Right atrium auricular region (tissue), 2 donors: ENCODE results near the gene GSTT2B. TPM values are rescaled to one million over a fixed set of nuclear protein-coding genes. Genes with fewer than 3 reads are reported as not detected.
"Not testable (repeated sequence)": the region's sequence is repeated elsewhere in the genome, so short reads cannot be mapped to it uniquely, and the experiment has no call there.

ENCODE experiments used
- DNase-seq: peaks from one replicate; pipeline ENCODE4 v3.0.0-alpha.2; 2019; ENCODE audit warnings: low spot score
- H3K27ac ChIP-seq, 2 donors: fragments of 200-600 bp; sonication (generic); 1 replicate in 1 of 2; 2 replicates in 1 of 2; pipeline ENCODE4 v1.5.1; 2016 to 2019
- H3K27me3 ChIP-seq, 2 donors: fragments of 200-600 bp; sonication (generic); one replicate each; pipeline versions ENCODE4 v1.5.1 to v1.6.0; 2017 to 2019
- H3K36me3 ChIP-seq: fragments of 200-600 bp; sonication (generic); one replicate; pipeline ENCODE4 v1.5.1; 2016
- H3K4me1 ChIP-seq, 2 donors: fragments of 200-600 bp; sonication (generic); one replicate each; pipeline versions ENCODE4 v1.5.1 to v1.6.0; 2017 to 2019
- H3K4me3 ChIP-seq, 2 donors: fragments of 200-600 bp; sonication (generic); 1 replicate in 1 of 2; 2 replicates in 1 of 2; pipeline ENCODE4 v1.5.1; 2017 to 2019; ENCODE audit warnings: mild to moderate bottlenecking in 1 of 2, moderate library complexity in 1 of 2
- H3K9me3 ChIP-seq, 2 donors: fragments of 200-600 bp; sonication (generic); one replicate each; pipeline ENCODE4 v1.5.1; 2019
- total RNA-seq, 2 donors: library from RNA; depleted of rRNA; stranded (reverse); fragments of >200 nt; gene quantifications; one replicate each; pipeline ENCODE4 v1.1.0, GENCODE V29; 2016
- TF ChIP-seq, protein P1 (sequence below), 2 donors: fragments of 200-600 bp; sonication (generic); IDR thresholded peaks; one replicate each; pipeline ENCODE4 v1.5.1; 2019; ENCODE audit warnings: antibody characterized with exemption in 2 of 2

The GSTT2B gene
- total RNA-seq, 2 donors from 2014 or later = 3.7 to 9.1 TPM

DNA sequence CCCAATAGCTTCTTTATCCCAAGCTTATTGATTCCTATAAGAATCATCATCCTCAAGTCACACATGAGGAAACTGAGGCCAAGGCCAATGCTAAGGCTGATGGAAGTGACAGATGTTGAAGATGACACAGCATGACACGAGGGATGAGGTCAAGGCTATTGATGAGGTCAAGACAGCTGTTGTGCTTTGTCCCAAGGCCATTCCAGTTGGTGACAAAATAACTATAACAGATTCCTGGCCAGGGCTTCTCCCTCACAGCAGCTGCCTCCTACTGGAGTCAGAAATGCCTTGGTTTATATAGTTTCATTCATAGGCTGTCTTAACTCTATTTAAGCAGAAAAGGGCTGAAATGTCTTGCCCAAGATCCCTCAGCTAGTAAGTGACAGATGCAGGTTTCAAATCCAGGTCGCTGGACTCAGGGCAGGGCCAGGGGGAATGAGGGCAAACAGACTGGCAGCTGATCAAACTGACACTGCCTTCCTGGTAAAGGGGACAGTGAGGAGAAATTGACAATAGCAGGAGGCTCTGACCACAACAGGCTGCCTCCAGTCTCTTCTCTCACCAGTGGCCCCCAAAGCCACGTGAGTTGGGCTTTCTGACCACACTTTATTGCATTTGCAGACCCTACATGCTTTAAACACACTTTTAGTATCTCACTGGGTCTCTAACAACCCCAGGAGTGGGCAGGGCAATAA is 50.4 kb downstream of the GSTT2B start:
- TF ChIP-seq, protein P1, sequence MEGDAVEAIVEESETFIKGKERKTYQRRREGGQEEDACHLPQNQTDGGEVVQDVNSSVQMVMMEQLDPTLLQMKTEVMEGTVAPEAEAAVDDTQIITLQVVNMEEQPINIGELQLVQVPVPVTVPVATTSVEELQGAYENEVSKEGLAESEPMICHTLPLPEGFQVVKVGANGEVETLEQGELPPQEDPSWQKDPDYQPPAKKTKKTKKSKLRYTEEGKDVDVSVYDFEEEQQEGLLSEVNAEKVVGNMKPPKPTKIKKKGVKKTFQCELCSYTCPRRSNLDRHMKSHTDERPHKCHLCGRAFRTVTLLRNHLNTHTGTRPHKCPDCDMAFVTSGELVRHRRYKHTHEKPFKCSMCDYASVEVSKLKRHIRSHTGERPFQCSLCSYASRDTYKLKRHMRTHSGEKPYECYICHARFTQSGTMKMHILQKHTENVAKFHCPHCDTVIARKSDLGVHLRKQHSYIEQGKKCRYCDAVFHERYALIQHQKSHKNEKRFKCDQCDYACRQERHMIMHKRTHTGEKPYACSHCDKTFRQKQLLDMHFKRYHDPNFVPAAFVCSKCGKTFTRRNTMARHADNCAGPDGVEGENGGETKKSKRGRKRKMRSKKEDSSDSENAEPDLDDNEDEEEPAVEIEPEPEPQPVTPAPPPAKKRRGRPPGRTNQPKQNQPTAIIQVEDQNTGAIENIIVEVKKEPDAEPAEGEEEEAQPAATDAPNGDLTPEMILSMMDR (IDR thresholded peaks at IDR 0.05) = no peak
- H3K27me3 ChIP-seq = no peaks in the 10 kb centered on the region
- no peaks in the 10 kb centered on the region for H3K36me3 ChIP-seq
- H3K4me1 ChIP-seq = peaks cover 0 to 16% of the 10 kb centered on the region in 2 donors
- no peaks in the 10 kb centered on the region for H3K9me3 ChIP-seq
- DNase-seq = no peak
- H3K27ac ChIP-seq = no peak overlapping the region
- H3K4me3 ChIP-seq = no peak overlapping the region

DNA sequence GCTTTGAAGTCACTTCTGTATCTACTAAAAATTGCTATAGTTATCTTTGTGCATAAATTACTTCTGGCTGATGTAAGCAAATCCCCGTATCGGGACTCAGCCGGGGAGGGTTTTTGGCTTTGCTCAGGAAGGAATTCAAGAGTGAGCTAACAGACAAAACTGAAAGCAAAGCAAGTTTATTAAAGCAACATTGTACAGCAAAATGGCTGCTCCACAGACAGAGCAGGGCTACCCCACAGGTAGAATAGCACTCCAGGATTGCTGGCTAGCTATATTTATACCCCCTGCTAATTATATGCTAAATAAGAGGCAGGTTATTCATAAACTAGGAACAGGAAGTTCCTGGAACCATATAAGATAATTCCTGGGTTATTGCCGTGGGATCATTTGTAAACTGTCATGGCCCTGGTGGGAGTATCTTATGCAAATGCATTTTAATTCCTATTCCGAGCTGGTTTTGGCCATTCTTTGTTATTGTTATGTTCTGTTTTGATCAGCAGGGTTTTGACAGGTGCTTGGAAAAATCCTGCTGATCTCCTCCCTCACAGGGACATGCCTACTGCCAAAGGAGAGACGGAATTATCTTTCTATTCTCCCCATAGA is 51.6 kb downstream of the GSTT2B start:
- H3K27ac ChIP-seq = no peak overlapping the region
- DNase-seq = no peak
- TF ChIP-seq, protein P1 (IDR thresholded peaks at IDR 0.05) = no peak
- peaks cover 0 to 16% of the 10 kb centered on the region in 2 donors for H3K4me1 ChIP-seq
- no peak overlapping the region for H3K4me3 ChIP-seq
- no peaks in the 10 kb centered on the region for H3K36me3 ChIP-seq
- H3K27me3 ChIP-seq = no peaks in the 10 kb centered on the region
- no peaks in the 10 kb centered on the region for H3K9me3 ChIP-seq

DNA sequence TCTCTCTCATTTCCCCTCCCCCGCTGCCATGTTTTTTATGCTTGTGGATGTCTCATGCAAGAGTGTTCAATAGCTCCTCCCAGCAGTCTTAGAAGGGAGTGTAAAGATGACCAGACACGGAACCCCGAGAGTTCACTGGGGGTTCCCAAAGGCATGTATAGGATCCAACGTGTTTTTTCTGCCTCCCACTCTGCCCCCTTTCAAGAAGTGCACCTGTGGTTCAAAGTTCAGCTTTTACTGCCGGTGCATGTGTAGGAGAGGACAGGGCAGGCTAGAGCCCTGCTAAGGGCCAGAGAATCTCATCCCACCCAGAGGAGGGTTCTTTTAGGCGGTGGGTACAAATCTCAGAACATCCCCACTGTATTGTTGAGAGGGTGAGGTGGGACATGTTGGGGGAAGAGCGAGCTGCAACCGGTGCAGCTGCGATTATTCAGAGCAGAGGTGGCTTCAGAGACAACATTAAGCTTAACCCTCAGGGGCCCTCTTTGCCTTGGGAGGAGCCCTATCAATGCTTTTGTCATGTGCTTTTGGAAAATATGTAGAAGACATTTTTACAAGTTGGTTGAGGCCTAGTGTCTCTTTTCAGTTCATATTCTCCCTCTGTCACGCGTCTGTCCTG is 52.3 kb downstream of the GSTT2B start:
- DNase-seq = no peak
- Histone ChIP-seq H3K27ac (no peak overlapping the region), H3K36me3 (no peaks in the 10 kb centered on the region)

DNA sequence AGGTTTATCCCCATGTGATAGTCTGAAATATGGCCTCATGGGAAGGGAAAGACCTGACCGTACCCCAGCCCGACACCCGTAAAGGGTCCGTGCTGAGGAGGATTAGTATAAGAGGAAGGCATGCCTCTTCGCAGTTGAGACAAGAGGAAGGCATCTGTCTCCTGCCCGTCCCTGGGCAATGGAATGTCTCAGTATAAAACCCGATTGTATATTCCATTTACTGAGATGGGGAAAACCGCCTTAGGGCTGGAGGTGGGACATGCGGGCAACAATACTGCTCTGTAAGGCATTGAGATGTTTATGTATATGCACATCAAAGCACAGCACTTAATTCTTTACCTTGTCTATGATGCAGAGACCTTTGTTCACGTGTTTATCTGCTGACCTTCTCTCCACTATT is 53.6 kb downstream of the GSTT2B start:
- H3K27ac ChIP-seq, H3K27me3 ChIP-seq, H3K36me3 ChIP-seq, DNase-seq, H3K4me1 ChIP-seq, H3K4me3 ChIP-seq, H3K9me3 ChIP-seq: not testable (repeated sequence)

More for the DNA sequence above, 52.3 kb downstream of the GSTT2B start:
- H3K9me3 ChIP-seq = no peaks in the 10 kb centered on the region
- peaks cover 0 to 16% of the 10 kb centered on the region in 2 donors for H3K4me1 ChIP-seq
- no peak overlapping the region for H3K4me3 ChIP-seq
- TF ChIP-seq, protein P1 (IDR thresholded peaks at IDR 0.05) = no peak
- H3K27me3 ChIP-seq = no peaks in the 10 kb centered on the region

Other genes with a start within 250 kb of the GSTT2B start
- gene ZNF70, start 210.1 kb downstream of the GSTT2B start, total RNA-seq = 1 to 10 TPM; 3.2 to 5.0 TPM
- not detected for gene VPREB3, start 206.8 kb downstream of the GSTT2B start, total RNA-seq
- not detected for gene C22orf15, start 198.2 kb downstream of the GSTT2B start, total RNA-seq
- gene CHCHD10, start 193.2 kb downstream of the GSTT2B start, total RNA-seq = 100 to 1,000 TPM; 213 to 319 TPM
- gene MMP11, start 188.3 kb downstream of the GSTT2B start, total RNA-seq = 10 to 100 TPM in 1 of 2 donors, 1 to 10 TPM in 1; 2.2 to 12.3 TPM
- gene SMARCB1, start 174.2 kb downstream of the GSTT2B start, total RNA-seq = 10 to 100 TPM; 41.4 to 45.9 TPM
- gene DERL3, start 122.2 kb downstream of the GSTT2B start, total RNA-seq = 10 to 100 TPM in 1 of 2 donors, 1 to 10 TPM in 1; 4.0 to 10.6 TPM
- 10 to 100 TPM; 10.6 to 15.5 TPM for gene SLC2A11, start 103.3 kb downstream of the GSTT2B start, total RNA-seq
- gene MIF, start 66.8 kb downstream of the GSTT2B start, total RNA-seq = 100 to 1,000 TPM; 176 to 273 TPM
- gene DDTL, start 5.7 kb upstream of the GSTT2B start, total RNA-seq = 1 to 10 TPM in 1 of 2 donors, not detected in 1; 1.0 TPM
- gene DDT, start 13.2 kb upstream of the GSTT2B start, total RNA-seq = 100 to 1,000 TPM; 147 to 153 TPM
- gene GSTT2, start 18.9 kb upstream of the GSTT2B start, total RNA-seq = under 1 TPM in 1 of 2 donors, not detected in 1; 0.48 TPM
- not detected for gene GSTT4, start 44.3 kb upstream of the GSTT2B start, total RNA-seq
- gene CABIN1, start 50.1 kb upstream of the GSTT2B start, total RNA-seq = 10 to 100 TPM; 27.6 to 27.9 TPM
- 1 to 10 TPM; 4.9 to 9.5 TPM for gene SUSD2, start 220.3 kb upstream of the GSTT2B start, total RNA-seq